Measurements from ENCODE around the gene SYN1.

SYN1 gene

DNA sequence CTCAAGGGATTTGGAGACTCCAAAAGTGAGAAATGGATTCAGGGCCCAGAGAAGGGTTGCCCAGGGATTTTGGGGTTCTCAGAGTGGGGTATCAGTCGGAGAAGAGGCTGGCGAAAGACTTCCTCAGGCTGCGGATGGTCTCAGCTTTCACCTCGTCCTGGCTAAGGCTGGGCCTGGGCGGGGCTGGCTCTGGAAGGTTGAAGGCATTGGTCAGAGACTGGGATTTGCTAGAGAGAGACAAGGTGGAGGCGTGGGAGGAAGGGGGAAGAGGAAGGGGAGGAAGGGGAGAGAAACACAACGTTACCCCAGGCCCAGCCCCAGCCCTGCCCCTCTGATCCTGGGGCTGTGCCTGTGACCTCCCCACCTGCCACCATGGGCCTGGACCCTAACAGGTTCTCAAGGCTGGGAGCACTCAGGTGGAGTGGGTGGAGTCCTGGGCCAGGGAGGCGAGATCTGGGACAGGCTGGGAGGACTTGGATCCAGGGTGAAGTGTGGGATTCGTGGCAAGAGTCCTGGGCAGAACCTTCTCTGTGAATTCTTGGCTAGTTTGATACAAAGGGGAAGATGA lies 46.8 kb downstream of the SYN1 start:
- no peak for DNase-seq (ENCODE audit: low read depth)

DNA sequence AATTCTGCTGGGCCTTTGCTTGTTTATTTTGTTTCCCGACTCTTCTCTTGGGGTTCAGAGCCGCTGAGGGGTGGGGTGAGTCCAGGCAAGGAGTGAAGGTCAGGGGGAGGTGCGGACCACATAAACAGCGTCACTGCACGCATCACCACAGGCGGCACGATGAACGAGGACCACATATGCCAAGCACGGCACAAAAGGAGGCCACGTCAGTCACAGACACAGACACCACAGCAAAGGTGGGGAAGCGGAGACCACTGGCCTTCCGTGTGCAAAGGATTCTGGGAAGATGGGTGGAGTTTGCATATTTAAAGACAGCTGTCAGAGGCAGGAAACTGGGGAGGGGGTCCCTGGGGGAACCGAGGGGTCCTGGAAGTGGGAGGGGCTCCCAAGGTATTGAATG lies 47.8 kb downstream of the SYN1 start:
- DNase-seq (ENCODE audit: low read depth) = no peak

DNA sequence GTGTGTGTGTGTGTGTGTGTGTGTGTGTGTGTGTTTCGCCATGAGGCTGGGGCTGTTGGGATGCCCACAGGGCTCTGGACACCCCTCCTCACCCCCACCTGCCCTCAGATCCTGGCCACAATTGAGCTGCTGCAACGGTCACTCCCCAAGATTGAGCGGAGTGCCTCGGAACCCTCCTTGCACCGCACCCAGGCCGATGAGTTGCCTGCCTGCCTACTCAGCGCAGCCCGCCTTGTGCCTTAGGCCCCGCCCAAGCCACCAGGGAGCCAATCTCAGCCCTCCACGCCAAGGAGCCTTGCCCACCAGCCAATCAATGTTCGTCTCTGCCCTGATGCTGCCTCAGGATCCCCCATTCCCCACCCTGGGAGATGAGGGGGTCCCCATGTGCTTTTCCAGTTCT lies 48.4 kb downstream of the SYN1 start:
- DNase-seq (ENCODE audit: low read depth) = no peak

DNA sequence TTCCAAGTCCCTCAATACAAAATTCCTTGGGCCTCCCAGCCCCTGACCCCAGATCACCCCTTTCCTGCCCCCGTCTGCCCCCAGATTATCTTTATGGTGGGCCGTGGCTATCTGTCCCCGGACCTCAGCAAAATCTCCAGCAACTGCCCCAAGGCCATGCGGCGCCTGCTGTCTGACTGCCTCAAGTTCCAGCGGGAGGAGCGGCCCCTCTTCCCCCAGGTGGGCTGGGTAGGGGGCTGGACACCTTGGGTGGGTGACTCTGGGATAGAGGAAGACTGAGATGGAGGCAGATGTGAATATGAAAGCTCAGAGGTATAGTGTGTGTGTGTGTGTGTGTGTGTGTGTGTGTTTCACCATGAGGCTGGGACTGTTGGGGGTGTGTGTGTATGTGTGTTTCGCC lies 48.9 kb downstream of the SYN1 start:
- DNase-seq (ENCODE audit: low read depth) = no peak

DNA sequence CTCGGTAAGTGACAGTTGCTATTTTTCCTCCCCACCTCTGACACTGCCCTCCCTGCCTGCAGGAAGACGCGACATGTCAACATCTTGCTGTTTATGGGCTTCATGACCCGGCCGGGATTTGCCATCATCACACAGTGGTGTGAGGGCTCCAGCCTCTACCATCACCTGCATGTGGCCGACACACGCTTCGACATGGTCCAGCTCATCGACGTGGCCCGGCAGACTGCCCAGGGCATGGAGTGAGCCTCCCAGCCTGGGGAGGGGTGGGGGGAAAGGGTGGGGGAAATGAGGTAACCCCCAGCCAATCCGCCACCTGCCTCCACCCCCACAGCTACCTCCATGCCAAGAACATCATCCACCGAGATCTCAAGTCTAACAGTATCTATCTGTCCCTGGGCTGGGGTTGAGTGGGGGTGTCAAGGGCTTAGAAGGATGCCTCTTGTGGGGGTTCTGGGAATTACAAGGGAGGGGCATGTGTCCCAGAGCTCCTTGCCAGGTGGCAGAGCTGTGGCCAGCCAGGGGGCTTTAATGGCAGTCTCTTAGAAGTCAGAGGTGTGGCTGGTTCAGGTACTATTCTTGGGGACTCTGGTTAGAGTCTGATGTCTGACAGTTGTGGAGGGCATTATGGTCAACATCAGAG lies 50.9 kb downstream of the SYN1 start:
- DNase-seq (ENCODE audit: low read depth) = no peak

DNA sequence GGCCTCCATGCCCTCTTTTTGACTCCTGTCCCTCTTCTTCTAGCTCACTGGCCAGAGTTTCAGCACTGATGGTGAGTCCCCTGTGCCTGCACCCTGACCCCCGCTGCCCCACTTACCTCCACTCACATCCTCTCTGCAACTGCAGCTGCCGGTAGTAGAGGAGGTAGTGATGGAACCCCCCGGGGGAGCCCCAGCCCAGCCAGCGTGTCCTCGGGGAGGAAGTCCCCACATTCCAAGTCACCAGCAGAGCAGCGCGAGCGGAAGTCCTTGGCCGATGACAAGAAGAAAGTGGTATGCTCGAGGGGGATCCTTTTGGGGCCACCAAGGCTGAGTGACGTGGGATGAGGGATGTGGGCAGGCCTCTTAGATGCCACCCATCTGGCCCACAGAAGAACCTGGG lies 52.8 kb downstream of the SYN1 start:
- no peak for DNase-seq (ENCODE audit: low read depth)

DNA sequence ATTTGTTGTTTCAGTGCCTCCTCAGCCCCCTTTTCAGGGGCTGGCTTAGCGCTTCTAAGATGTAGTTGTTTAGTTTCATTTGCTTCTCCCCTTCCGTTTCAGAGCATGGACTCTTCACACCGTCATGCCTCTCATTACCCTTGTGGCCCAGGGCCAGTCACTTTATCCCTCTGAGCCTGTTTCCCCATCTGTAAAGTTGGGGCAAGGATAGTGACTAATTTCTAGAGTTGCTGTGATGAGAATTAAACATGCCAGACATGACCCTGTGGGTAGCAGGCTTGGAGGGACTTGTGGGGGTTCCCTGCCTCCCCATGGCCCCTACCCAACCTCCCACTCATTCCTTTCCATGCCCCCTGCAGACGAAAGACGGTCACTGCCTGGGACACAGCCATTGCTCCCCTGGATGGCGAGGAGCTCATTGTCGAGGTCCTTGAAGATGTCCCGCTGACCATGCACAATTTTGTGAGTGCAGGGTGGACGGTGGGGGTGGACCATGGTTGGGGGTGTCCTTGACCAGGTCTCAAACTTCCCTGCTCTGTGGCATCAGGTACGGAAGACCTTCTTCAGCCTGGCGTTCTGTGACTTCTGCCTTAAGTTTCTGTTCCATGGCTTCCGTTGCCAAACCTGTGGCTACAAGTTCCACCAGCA lies 55.1 kb downstream of the SYN1 start:
- no peak for DNase-seq (ENCODE audit: low read depth)

DNA sequence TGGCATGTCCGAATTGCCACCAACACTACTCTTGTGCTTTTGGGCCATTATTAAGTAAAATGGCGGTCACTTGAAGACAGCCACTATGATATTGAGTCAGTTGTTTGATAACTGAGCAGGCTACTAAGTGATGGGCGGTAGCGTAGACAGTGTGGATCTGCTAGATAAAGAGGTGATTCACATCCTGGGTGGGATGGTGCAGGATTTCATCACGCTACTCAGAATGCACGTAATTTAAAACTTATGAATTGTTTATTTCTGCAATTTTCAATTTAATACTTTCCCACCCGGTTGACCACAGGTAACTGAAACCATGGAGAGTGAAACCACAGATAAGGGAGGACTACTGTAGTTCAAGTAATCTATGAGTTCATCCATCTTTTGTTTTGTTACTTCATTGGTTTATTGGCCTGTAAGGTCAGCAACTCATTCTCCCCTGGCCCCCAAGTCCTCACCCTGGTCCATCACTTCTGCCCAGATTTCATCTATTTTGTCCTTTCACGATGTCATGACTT lies 55.8 kb downstream of the SYN1 start:
- no peak for DNase-seq (ENCODE audit: low read depth)

DNA sequence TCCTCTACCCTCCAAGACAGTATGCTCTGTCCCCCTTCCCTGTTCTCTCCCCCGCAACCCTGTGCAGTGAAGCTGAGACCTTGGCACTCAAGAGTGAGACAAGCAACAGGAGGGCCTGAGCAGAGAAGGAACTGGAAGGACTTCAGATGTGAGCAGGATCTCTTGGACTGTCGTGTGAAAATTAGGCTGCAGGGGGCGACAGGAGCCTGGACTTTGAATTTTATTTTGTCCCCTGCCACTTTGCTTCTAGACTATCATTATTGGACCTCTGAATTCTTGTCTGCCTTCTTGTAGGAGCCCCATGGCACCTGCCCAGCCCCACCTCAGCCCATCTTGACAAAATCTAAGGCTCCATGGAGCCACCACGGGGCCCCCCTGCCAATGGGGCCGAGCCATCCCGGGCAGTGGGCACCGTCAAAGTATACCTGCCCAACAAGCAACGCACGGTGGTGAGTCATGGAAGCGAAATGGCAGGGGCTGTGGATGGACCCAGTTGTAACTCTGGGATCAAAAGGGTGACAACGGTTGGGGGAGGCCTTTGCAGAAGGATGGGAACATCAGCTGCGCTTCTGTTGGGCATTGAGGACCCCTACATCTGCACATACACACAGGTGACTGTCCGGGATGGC lies 56.9 kb downstream of the SYN1 start:
- no peak for DNase-seq (ENCODE audit: low read depth)

DNA sequence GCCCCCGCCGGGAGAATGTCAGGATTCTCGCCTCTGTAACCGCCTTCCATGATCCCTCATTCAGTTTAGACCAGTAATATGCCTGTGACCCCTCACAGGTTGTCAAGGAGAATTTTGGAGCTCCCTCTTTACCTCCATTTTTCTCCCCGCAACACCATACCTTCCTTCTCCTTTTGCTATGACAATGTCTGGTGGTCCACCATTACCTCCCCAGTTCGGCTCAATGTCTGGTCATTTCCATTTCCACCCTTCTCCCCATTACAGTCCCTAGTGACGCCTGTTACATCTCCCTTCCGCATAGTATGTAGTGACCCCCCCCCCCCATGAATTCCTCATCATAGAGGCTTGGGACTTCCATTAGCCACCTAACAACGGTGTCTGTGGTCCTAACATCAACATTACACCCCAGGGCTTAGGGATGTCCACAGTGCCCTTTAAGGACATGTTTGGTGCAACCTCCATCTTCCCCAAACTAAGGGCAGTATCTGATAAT lies 58.0 kb downstream of the SYN1 start:
- DNase-seq (ENCODE audit: low read depth) = no peak

DNA sequence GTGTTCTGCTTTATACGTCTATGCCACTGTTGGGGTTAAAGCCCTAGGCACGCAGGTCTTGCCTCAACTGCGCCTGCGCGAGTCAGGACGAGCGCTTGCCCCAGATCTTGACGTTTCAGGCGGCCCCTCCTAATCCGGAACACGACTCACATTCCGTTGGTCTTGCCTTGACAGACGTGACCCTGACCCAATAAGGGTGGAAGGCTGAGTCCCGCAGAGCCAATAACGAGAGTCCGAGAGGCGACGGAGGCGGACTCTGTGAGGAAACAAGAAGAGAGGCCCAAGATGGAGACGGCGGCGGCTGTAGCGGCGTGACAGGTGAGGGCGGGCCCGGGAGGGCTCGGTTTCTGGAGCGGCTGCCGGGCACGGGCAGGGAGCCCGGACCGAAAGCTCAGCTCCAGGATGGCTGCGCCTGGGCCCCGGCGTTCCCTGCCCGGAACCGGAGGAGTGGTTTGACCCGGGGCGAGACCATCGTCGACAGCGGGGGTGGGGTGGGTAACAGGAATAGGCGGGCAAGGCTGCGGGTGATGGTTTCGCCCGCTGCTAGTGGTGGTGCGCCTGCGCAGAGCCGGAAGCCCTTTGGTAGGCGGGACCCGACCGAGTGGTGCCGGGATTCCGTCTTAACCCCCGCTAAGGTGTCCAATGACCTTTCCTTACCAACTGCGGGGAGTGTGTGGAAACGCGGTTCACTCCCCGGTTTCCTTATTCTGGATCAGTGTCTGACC lies 58.6 kb downstream of the SYN1 start, which contains the start of gene ARAF:
Gene ARAF (plus strand): TSS at position 272 of the 725 bp plus-strand sequence. CDS start 1,763 bp downstream, outside the sequence.
- peak; percentile 95 for DNase-seq (ENCODE audit: low read depth)

DNA sequence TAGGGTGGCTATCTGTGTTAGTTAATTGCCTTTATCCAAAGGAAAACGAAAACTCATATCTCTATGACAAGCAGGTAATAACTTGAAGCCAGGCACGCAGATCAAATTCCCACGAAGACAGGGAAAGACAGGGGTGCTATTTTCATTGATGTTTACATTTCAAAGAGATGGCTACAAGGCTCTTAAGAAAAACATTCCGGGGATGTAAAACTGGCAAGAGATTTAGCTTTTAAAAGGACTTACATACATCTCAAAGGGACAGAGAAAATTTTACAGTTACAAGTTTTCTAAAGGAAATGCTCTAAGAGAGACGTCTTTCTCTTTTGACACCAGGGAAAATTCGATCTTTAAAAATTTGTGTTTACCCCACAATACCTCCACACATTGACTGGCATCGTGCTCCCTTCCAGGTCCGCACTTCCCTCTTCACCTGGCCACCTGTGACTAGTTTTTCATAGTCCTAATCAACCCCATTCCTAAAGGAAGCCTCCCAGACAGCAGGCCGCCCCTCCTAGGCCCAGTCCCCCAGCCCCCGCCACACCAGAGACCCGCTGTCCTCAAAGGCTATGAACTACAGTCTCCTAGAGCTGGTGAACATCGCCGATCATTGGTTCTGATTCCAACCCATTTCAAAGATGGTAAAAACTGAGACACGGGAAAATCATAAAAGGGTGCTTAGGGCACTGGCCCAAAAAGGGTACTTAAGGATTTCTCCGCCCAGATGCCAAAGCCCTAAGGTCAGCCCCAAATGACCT lies 59.3 kb downstream of the SYN1 start:
- DNase-seq (ENCODE audit: low read depth) = no peak

DNA sequence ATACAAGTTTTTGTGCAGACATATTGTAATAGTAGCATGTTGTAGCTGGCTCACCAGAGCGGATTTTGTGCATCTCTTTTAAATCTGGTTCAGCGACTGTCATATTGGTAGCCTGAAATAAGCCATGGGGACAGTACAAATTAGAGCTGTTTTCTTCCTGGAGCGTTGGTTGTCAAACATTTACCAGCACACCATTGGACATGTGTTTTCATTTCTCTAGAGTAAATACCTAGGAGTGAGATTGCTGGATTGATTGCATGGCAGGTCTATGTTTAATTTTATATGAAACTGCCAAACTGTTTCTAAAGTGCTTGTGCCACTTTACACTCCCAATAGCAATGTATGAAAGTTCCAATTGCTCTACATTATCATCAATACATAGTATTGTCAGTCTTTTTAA lies 61.2 kb downstream of the SYN1 start:
- DNase-seq (ENCODE audit: low read depth) = no peak

DNA sequence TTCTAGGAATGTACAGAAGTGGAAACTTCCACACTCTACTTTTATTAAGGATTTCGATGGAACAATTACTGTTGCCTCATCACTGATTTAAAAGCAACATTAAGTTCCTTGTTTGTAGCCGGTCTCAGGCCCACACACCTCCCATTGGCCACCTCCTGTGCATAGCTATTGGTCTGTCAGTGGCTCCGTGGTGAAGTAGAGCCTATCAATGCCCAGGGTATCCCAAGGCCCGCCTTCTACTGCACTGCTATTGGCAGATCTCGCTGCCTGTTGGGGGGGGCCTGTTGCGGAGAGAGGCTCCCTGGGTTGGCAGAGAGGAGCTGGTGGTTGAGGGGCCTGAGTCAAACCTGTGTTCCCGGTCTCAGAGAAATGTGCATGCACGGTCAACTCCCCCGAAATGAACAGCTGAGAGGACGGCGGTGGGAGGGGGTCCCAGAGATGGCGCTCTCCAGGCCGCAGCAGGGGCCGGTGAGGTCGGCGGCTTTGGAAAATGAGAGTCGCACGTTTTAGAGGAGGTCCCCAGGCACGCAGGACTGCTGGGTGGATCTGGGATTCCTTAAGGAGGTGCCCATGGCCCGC lies 63.5 kb downstream of the SYN1 start:
- peak; percentile 76 for DNase-seq (ENCODE audit: low read depth)

DNA sequence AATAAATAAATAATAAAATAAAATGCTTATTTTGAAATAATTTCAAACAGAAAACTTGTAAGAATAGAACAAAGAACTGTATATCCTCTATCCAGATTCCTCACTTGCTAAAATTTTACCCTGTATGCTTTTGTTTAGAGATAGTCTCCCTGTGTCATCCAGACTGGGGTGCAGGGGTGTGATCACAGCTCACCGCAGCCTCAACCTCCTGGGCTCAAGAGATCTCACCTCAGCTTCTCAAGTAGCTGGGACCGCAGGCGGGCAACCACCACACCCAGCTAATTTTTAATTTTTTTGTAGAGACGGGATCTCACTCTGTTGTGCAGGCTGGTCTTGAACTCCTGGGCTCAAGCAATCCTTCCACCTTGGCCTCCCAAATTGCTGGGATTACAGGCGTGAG lies 76.2 kb downstream of the SYN1 start:
- DNase-seq (ENCODE audit: low read depth) = no peak

DNA sequence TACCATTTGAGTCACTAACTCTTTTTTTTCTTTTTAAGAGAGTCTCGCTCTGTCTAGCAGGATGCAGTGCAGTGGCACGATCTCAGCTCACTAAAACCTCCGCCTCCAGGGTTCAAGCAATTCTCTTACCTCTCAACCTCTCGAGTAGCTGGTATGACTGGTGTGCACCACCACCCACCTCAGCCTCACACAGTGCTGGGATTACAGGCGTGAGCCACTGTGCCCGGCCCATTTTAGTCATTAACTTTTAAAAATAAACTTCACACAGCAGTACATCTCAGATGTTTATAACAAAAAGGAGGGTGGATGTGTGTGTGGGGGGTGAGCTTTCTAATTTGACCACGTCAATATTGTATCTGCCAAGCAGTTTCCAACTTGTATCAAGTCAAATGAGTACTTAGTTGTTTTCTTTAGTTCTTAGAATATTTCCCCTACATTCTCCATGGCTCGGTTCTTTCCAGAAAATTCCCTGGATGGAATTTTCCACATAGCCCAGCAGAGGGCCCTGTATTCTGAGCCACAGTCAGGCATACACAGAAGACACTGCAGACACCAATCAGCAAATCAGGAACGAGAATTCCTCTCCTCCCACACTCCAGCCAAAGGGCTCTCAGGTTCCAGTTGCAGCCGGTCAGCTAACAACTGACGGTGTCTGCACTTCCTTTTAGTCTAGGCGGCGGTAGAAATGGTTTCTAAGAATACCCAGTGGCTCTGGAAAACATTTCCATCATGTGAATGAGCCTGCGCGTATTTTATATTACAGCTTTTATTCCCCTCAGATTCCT lies 78.7 kb downstream of the SYN1 start:
- DNase-seq (ENCODE audit: low read depth) = no peak

DNA sequence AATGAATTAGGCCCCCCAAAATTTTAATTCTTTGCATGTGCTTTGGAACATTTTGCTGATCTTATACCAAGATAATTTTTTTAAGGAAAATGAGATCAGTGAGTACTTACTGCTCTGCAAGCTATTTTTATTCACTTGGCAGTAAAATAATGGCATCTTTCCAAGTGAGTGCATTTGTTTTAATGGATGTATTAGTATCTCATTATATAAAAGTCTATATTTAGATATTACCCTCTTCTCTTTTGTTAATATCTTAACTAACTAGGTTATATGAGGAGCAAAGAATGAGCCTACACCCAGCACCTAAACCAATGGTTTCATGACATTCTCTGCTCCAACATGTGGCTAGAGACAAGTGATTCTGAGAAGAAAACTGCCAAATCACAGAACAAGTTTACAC lies 79.8 kb downstream of the SYN1 start:
- DNase-seq (ENCODE audit: low read depth) = no peak

DNA sequence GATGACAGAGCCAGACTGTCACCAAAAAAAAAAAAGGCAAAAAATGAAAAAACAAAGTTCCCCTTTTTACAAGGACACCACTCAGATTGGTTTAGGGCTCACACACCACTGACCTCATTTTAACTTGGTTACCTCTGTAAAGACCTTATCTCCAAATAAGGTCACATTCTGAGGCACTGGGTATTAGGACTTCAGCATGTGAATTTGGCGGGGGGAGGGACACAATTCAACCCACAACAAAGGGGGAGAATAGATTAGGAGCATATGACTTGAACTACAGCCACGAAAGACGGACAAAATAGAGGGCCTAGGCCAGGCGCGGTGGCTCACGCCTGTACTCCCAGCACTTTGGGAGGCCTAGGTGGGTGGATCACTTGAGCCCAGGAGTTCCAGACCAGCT lies 89.6 kb downstream of the SYN1 start:
- no peak for DNase-seq (ENCODE audit: low read depth)

DNA sequence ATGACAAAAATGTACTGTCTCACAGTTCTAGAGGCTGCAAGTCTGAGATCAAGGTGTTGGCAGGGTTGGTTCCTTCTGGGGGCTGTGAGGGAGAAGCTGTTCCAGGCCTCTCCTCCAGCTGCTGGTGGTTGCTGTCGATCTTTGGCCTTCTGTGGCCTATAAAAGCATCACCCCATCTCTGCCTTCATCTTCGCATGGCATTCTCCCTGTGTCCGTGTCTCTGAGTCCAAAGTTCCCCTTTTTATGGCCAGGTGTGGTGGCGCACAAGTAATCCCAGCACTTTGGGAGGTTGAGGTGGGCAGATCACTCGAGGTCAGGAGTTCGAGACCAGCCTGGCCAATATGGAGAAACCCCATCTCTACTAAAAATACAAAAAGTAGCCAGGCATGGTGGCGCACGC lies 90.1 kb downstream of the SYN1 start:
- no peak for DNase-seq (ENCODE audit: low read depth)

DNA sequence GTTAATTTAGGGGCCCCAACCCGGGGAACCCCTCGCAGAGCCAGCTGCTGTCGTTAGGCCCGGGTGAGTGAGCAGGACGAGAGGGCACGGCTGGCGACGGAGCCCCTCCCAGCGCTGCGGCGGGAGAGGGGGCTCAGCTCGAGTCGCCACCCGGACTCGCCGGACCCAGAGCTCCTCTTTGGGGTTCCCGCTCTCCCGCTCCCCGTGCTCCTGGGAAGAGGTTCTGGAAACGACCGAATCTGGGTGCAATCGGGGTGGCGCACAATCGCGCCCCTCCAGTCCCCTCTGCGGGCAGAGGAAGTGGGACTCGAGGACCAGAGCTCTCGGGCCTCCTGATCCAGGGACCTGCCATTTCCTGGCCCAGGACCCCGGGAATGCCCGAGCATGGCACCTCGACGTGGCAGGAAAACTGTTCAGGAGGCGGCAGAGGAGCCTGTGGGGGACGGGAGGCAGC lies 95.9 kb downstream of the SYN1 start:
- no peak for DNase-seq (ENCODE audit: low read depth)
